OCI-LY3 (cell line): ENCODE results near the gene SLC5A1.

Source experiments
- EZH2phosphoT487 ChIP-seq: fragments of 200-600 bp; shearing (Covaris generic); IDR thresholded peaks from 2 replicates; pipeline ENCODE4 v1.6.1; 2018; ENCODE audit warnings: antibody characterized with exemption, mixed run types, low read depth
- TF ChIP-seq, protein P1 (sequence below): fragments of 200-600, 300-600 bp; sonication (generic); IDR thresholded peaks from 2 replicates; pipeline ENCODE4 v1.5.1; 2014; ENCODE audit warnings: antibody characterized with exemption, low read length, low read depth

DNA sequence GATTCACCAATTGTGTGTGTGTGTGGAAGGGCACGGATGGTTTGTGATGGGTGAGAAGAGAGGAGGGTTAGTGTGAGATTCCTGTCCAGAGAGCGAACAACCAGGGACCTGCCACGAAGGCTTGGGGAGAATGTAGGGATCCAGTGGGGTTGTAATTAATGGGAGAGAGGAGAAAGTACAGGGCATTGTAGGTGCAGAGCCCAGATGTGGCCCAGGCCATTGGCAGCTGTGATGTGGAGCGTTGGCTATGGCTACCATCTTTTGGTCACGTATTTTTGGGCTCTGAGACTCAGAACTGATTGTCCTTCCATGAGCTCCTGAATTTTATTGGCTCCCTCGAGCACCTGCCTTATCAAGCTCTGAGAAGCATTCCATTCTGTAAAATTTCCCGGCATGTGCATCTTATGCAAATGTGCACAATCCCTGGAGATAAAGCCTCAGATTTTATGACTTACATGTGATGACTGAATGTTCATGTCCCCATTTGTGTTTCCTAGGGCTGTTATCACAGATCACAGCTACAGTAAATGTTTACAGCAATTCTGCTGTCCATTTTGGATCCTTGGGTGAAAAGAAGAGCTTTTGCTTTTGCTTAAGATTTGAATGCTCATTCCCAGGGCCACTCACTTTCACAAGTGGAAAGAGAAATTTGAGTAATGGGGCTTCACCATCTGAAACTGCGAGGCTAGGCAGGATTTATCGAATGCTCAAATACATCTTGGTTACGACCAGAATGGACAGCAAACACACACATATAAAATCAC lies 33.1 kb downstream of the SLC5A1 start:
- TF ChIP-seq, protein P1, sequence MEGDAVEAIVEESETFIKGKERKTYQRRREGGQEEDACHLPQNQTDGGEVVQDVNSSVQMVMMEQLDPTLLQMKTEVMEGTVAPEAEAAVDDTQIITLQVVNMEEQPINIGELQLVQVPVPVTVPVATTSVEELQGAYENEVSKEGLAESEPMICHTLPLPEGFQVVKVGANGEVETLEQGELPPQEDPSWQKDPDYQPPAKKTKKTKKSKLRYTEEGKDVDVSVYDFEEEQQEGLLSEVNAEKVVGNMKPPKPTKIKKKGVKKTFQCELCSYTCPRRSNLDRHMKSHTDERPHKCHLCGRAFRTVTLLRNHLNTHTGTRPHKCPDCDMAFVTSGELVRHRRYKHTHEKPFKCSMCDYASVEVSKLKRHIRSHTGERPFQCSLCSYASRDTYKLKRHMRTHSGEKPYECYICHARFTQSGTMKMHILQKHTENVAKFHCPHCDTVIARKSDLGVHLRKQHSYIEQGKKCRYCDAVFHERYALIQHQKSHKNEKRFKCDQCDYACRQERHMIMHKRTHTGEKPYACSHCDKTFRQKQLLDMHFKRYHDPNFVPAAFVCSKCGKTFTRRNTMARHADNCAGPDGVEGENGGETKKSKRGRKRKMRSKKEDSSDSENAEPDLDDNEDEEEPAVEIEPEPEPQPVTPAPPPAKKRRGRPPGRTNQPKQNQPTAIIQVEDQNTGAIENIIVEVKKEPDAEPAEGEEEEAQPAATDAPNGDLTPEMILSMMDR, result no peak
- no peak for TF ChIP-seq EZH2phosphoT487
